K562 (cell line): ENCODE results near the gene ALKBH2. TPM values are rescaled to one million over a fixed set of nuclear protein-coding genes. Genes with fewer than 3 reads are reported as not detected.

ENCODE experiments used
- DMBX1 ChIP-seq: fragments of 250-450 bp; sonication (Bioruptor Pico); IDR thresholded peaks from 2 replicates; pipeline ENCODE4 v1.8.0; 2022; ENCODE audit warnings: inconsistent platforms, mild to moderate bottlenecking, moderate library complexity, borderline replicate concordance
- E2F6 ChIP-seq, 2 experiments: IDR thresholded peaks; 2 replicates each; pipeline ENCODE4 v1.6.1; 2011; ENCODE audit warnings: borderline replicate concordance in 1 of 2, control low read depth in 1 of 2, low read depth in 1 of 2, low read length in 1 of 2, mild to moderate bottlenecking in 1 of 2, mixed read lengths in 1 of 2, moderate library complexity in 1 of 2; ENCODE audit not compliant: insufficient read depth in 1 of 2, insufficient read length in 1 of 2, poor library complexity in 1 of 2, severe bottlenecking in 1 of 2; ENCODE audit errors: extremely low read depth in 1 of 2
- GTF2A2 ChIP-seq: IDR thresholded peaks from 2 replicates; pipeline ENCODE4 v1.6.1; 2016; ENCODE audit warnings: mild to moderate bottlenecking, missing genetic modification characterization, missing compliant biosample characterization
- GTF2F1 ChIP-seq: IDR thresholded peaks from 2 replicates; pipeline ENCODE4 v1.6.1; 2011; ENCODE audit warnings: low read depth, low read length, improper control_type of control experiment
- HLTF ChIP-seq: fragments of 450-650 bp; IDR thresholded peaks from 2 replicates; pipeline ENCODE4 v1.6.1; 2016
- MAFF ChIP-seq: IDR thresholded peaks from 2 replicates; pipeline ENCODE4 v1.6.1; 2012; ENCODE audit warnings: low read length, improper control_type of control experiment
- POLR2AphosphoS2 ChIP-seq: IDR thresholded peaks from 2 replicates; pipeline ENCODE4 v1.6.1; 2012; ENCODE audit warnings: low read length, improper control_type of control experiment
- POLR2G ChIP-seq: fragments of 200-400 bp; formaldehyde crosslinking; IDR thresholded peaks from 2 replicates; pipeline ENCODE4 v1.6.1; 2017; ENCODE audit warnings: low read depth, mild to moderate bottlenecking, antibody characterized with exemption, low read length, moderate library complexity
- PRDM10 ChIP-seq: fragments of 450-650 bp; IDR thresholded peaks from 2 replicates; pipeline ENCODE4 v1.6.1; 2018; ENCODE audit not compliant: partially characterized antibody
- SAFB ChIP-seq: fragments of 200-400 bp; formaldehyde crosslinking; IDR thresholded peaks from 2 replicates; pipeline ENCODE4 v1.6.1; 2017; ENCODE audit warnings: low read depth, low read length, borderline replicate concordance
- TARDBP ChIP-seq: fragments of 450-650 bp; IDR thresholded peaks from 2 replicates; pipeline ENCODE4 v1.6.1; 2016
- TFAM ChIP-seq: fragments of 250-450 bp; sonication (Bioruptor Pico); conservative IDR thresholded peaks from 2 replicates; pipeline ENCODE4 v1.5.0; 2021; ENCODE audit warnings: mild to moderate bottlenecking, moderate library complexity
- ZFP1 ChIP-seq: fragments of 450-650 bp; formaldehyde crosslinking; IDR thresholded peaks from 2 replicates; pipeline ENCODE4 v1.4.0; 2020; ENCODE audit warnings: mild to moderate bottlenecking, mixed read lengths
- ZNF24 ChIP-seq: fragments of 450-650 bp; IDR thresholded peaks from 2 replicates; pipeline ENCODE4 v1.6.1; 2016
- ZNF436 ChIP-seq: fragments of 250-450, 450-650 bp; sonication (Bioruptor Pico); formaldehyde crosslinking; IDR thresholded peaks from 2 replicates; pipeline ENCODE4 v1.7.0; 2020; ENCODE audit warnings: mild to moderate bottlenecking
- ZNF79 ChIP-seq: fragments of 250-450 bp; sonication (Bioruptor Pico); IDR thresholded peaks from 2 replicates; pipeline ENCODE4 v1.4.0; 2020; ENCODE audit warnings: low read depth, mild to moderate bottlenecking, moderate library complexity
- polyA plus RNA-seq, 8 experiments: library from polyadenylated mRNA; depleted of rRNA in 4 of 8; stranded (reverse) in 5 of 8; unstranded in 3 of 8; fragments of >200 nt; fragmentation: Nextera tagmentation in 2 of 8; fragmentation: Illumina TruSeq in 1 of 8; extraction: Ambion mirVana in 2 of 8; extraction: Trizol in 1 of 8; gene quantifications; 2 replicates each; pipeline versions ENCODE4 v1.2.1 to v1.2.3, GENCODE V29; 2011 to 2014; ENCODE audit warnings: inconsistent platforms in 1 of 8, missing spikeins in 1 of 8
- total RNA-seq, 7 experiments: library from RNA; depleted of rRNA in 6 of 7; stranded (reverse); fragments of >200 nt in 6 of 7; fragmentation: Illumina TruSeq in 2 of 7; extraction: Trizol in 2 of 7; gene quantifications; 2 replicates each; pipeline versions ENCODE4 v1.2.1 to v1.2.3, GENCODE V29; 2011 to 2021; ENCODE audit warnings: low replicate concordance in 1 of 7
- TF ChIP-seq, protein P1 (sequence below): fragments of 250-450 bp; sonication (Bioruptor Pico); IDR thresholded peaks from 2 replicates; pipeline ENCODE4 v1.8.0; 2021; ENCODE audit warnings: borderline replicate concordance, mild to moderate bottlenecking, moderate library complexity; ENCODE audit not compliant: poor library complexity, severe bottlenecking
- TF ChIP-seq, protein P2 (sequence below): fragments of 450-650 bp; formaldehyde crosslinking; IDR thresholded peaks from 2 replicates; pipeline ENCODE4 v1.4.0; 2020; ENCODE audit warnings: mild to moderate bottlenecking, moderate library complexity
- TF ChIP-seq, protein P3 (sequence below): fragments of 250-450 bp; sonication (Bioruptor Pico); IDR thresholded peaks from 2 replicates; pipeline ENCODE4 v1.4.0; 2020; ENCODE audit warnings: mild to moderate bottlenecking

The ALKBH2 gene
- total and polyA plus RNA-seq, 9 of the 15 experiments (the other 6 are each of a cell fraction or from before 2014, with no cell fraction given): 5.9 to 56.1 (median 41.9) TPM

- TF ChIP-seq POLR2G (peak; percentile 79), HLTF (0 out of 2 replicates have a peak, but pooled peaks have one; percentile 50), TFAM (CRISPR knock-in tag) (no peak), ZNF24 (0 out of 2 replicates have a peak, but pooled peaks have one; percentile 43), ZFP1 (CRISPR knock-in tag) (no peak), ZNF436 (CRISPR knock-in tag) (no peak), GTF2A2 (tag) (0 out of 2 replicates have a peak, but pooled peaks have one; percentile 61), PRDM10 (no peak), DMBX1 (CRISPR knock-in tag) (no peak), MAFF (no peak), SAFB (no peak), E2F6 (IDR thresholded peaks at IDR 0.05; ENCODE audit: borderline replicate concordance in 1 of 2, extremely low read depth in 1 of 2, insufficient read depth in 1 of 2, insufficient read length in 1 of 2, low read depth in 1 of 2, low read length in 1 of 2, poor library complexity in 1 of 2, severe bottlenecking in 1 of 2) (no peak), POLR2AphosphoS2 (no peak), GTF2F1 (no peak), ZNF79 (CRISPR knock-in tag) (no peak), TARDBP (peak; percentile 82; the same call in 1 of the 2 replicates)
- TF ChIP-seq, protein P1, sequence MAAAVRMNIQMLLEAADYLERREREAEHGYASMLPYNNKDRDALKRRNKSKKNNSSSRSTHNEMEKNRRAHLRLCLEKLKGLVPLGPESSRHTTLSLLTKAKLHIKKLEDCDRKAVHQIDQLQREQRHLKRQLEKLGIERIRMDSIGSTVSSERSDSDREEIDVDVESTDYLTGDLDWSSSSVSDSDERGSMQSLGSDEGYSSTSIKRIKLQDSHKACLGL (CRISPR knock-in tag): no peak
- TF ChIP-seq, protein P2, sequence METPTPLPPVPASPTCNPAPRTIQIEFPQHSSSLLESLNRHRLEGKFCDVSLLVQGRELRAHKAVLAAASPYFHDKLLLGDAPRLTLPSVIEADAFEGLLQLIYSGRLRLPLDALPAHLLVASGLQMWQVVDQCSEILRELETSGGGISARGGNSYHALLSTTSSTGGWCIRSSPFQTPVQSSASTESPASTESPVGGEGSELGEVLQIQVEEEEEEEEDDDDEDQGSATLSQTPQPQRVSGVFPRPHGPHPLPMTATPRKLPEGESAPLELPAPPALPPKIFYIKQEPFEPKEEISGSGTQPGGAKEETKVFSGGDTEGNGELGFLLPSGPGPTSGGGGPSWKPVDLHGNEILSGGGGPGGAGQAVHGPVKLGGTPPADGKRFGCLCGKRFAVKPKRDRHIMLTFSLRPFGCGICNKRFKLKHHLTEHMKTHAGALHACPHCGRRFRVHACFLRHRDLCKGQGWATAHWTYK (CRISPR knock-in tag): no peak
- TF ChIP-seq, protein P3, sequence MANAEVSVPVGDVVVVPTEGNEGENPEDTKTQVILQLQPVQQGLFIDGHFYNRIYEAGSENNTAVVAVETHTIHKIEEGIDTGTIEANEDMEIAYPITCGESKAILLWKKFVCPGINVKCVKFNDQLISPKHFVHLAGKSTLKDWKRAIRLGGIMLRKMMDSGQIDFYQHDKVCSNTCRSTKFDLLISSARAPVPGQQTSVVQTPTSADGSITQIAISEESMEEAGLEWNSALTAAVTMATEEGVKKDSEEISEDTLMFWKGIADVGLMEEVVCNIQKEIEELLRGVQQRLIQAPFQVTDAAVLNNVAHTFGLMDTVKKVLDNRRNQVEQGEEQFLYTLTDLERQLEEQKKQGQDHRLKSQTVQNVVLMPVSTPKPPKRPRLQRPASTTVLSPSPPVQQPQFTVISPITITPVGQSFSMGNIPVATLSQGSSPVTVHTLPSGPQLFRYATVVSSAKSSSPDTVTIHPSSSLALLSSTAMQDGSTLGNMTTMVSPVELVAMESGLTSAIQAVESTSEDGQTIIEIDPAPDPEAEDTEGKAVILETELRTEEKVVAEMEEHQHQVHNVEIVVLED (CRISPR knock-in tag): peak; percentile 71
Measured at GRCh38 chr12:109052414-109053323, 40.6 kb downstream of the ALKBH2 start, which contains the start of gene USP30 (continued).
